B cell (primary cell): ENCODE data around the gene FALEC.
"Not testable (repeated sequence)": the region's sequence is repeated elsewhere in the genome, so short reads cannot be mapped to it uniquely, and the experiment has no call there.

Source experiments
- EZH2 ChIP-seq: IDR thresholded peaks from 2 replicates; pipeline ENCODE4 v1.6.1; 2012; ENCODE audit warnings: borderline replicate concordance, low read depth, mild to moderate bottlenecking, moderate library complexity, low read length; ENCODE audit not compliant: insufficient read depth, poor library complexity, severe bottlenecking
- TF ChIP-seq, protein P1 (sequence below): fragments of 200-600 bp; IDR thresholded peaks from one replicate; pipeline ENCODE4 v1.8.0; 2022; ENCODE audit warnings: antibody characterized with exemption, mild to moderate bottlenecking

DNA sequence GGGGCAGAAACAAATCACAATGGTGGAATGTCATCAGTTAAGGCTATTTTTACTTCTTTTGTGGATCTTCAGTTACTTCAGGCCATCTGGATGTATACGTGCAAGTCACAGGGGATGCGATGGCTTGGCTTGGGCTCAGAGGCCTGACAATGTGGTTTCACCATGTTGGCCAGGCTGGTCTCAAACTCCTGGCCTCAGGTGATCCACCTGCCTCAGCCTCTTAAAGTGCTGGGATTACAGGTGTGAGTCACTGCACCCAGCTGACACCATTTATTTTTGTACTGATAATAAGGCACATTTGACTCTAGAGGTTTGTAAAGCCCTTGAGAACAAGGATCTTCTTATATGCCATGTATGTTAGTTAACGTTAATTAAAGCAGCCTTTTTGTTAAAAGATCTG lies 65.4 kb downstream of the FALEC start:
- TF ChIP-seq, protein P1, sequence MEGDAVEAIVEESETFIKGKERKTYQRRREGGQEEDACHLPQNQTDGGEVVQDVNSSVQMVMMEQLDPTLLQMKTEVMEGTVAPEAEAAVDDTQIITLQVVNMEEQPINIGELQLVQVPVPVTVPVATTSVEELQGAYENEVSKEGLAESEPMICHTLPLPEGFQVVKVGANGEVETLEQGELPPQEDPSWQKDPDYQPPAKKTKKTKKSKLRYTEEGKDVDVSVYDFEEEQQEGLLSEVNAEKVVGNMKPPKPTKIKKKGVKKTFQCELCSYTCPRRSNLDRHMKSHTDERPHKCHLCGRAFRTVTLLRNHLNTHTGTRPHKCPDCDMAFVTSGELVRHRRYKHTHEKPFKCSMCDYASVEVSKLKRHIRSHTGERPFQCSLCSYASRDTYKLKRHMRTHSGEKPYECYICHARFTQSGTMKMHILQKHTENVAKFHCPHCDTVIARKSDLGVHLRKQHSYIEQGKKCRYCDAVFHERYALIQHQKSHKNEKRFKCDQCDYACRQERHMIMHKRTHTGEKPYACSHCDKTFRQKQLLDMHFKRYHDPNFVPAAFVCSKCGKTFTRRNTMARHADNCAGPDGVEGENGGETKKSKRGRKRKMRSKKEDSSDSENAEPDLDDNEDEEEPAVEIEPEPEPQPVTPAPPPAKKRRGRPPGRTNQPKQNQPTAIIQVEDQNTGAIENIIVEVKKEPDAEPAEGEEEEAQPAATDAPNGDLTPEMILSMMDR = not testable (repeated sequence)
- not testable (repeated sequence) for TF ChIP-seq EZH2
